Activated T-cell treated with anti-CD3 and anti-CD28 coated beads, Interleukin-2, amount 50 U/mL, for 4 hours (primary cell): ENCODE results near the gene WDR27. TPM values are rescaled to one million over a fixed set of nuclear protein-coding genes. Genes with fewer than 3 reads are reported as not detected.

Experiments
- ATAC-seq, 2 donors: fragments of 200-7000 bp; cut with Tn5 transposase; one replicate each; pipeline ENCODE4 v1.10.0; 2021
- DNase-seq: peaks from one replicate; pipeline ENCODE4 v3.0.0-alpha.2; 2020
- H3K27me3 Mint-ChIP-seq: one replicate; pipeline ENCODE4 v1.8.0; 2021; ENCODE audit warnings: low read depth, mixed read lengths
- H3K36me3 Mint-ChIP-seq: one replicate; pipeline ENCODE4 v1.8.0; 2022; ENCODE audit warnings: mixed read lengths; ENCODE audit not compliant: insufficient read depth
- H3K4me1 Mint-ChIP-seq: one replicate; pipeline ENCODE4 v1.8.0; 2021; ENCODE audit warnings: low read depth, mixed read lengths
- H3K4me3 Mint-ChIP-seq: one replicate; pipeline ENCODE4 v1.8.0; 2021; ENCODE audit warnings: mild to moderate bottlenecking, moderate library complexity, mixed read lengths
- H3K9me3 Mint-ChIP-seq: one replicate; pipeline ENCODE4 v1.8.0; 2021; ENCODE audit warnings: mixed read lengths
- total RNA-seq, 3 donors: library from RNA; stranded (reverse); gene quantifications; one replicate each; pipeline ENCODE4 v1.2.1, GENCODE V29; 2021

The WDR27 gene
- total RNA-seq, 3 donors from 2014 or later = 11.9 to 14.4 (median 13.4) TPM

GRCh38 chr6:169556758-169557548 lies 144.9 kb downstream of the WDR27 start:
- peaks cover 6% of the 10 kb centered on the region for H3K9me3 Mint-ChIP-seq
- no peak for DNase-seq
- peaks cover 10% of the 10 kb centered on the region for H3K27me3 Mint-ChIP-seq
- H3K4me3 Mint-ChIP-seq = no peak overlapping the region
- peak; percentile 99 to 100 for ATAC-seq
- peaks cover 15% of the 10 kb centered on the region for H3K4me1 Mint-ChIP-seq
- H3K36me3 Mint-ChIP-seq = peaks cover 29% of the 10 kb centered on the region

- Mint-ChIP-seq H3K36me3 (peaks cover 24% of the 10 kb centered on the region), H3K9me3 (peaks cover under 1% of the 10 kb centered on the region), H3K27me3 (peaks cover 10% of the 10 kb centered on the region), H3K4me3 (no peak overlapping the region), H3K4me1 (peaks cover 15% of the 10 kb centered on the region)
- ATAC-seq (no peak), DNase-seq (no peak)
Observed at GRCh38 chr6:169555971-169556617, 145.7 kb downstream of the WDR27 start.

- H3K9me3 Mint-ChIP-seq = peaks cover 15% of the 10 kb centered on the region
- H3K4me1 Mint-ChIP-seq = no peaks in the 10 kb centered on the region
- no peak for DNase-seq
- no peak for ATAC-seq
- H3K27me3 Mint-ChIP-seq = no peaks in the 10 kb centered on the region
- no peak overlapping the region for H3K4me3 Mint-ChIP-seq
- H3K36me3 Mint-ChIP-seq = peaks cover 7% of the 10 kb centered on the region
Observed at GRCh38 chr6:169545982-169546381, 155.8 kb downstream of the WDR27 start.

- H3K27me3 Mint-ChIP-seq = no peaks in the 10 kb centered on the region
- H3K36me3 Mint-ChIP-seq = peaks cover 7% of the 10 kb centered on the region
- peaks cover 12% of the 10 kb centered on the region for H3K9me3 Mint-ChIP-seq
- ATAC-seq (no peak), DNase-seq (no peak)
- H3K4me1 Mint-ChIP-seq = no peaks in the 10 kb centered on the region
- H3K4me3 Mint-ChIP-seq = no peak overlapping the region
Observed at GRCh38 chr6:169543704-169544103, 158.1 kb downstream of the WDR27 start.

- DNase-seq = no peak
- peaks cover 2% of the 10 kb centered on the region for H3K9me3 Mint-ChIP-seq
- H3K4me1 Mint-ChIP-seq = no peaks in the 10 kb centered on the region
- no peak overlapping the region for H3K4me3 Mint-ChIP-seq
- H3K27me3 Mint-ChIP-seq = no peaks in the 10 kb centered on the region
- ATAC-seq = no peak
- H3K36me3 Mint-ChIP-seq = peaks cover 7% of the 10 kb centered on the region
Observed at GRCh38 chr6:169542491-169542890, 159.3 kb downstream of the WDR27 start.

GRCh38 chr6:169539176-169539897 lies 162.5 kb downstream of the WDR27 start:
- peaks cover 17% of the 10 kb centered on the region for H3K9me3 Mint-ChIP-seq
- ATAC-seq (no peak), DNase-seq (no peak)
- peaks cover 14% of the 10 kb centered on the region for H3K36me3 Mint-ChIP-seq
- no peaks in the 10 kb centered on the region for H3K27me3 Mint-ChIP-seq
- no peak overlapping the region for H3K4me3 Mint-ChIP-seq
- no peaks in the 10 kb centered on the region for H3K4me1 Mint-ChIP-seq

GRCh38 chr6:169536446-169537170 lies 165.2 kb downstream of the WDR27 start:
- no peak overlapping the region for H3K4me3 Mint-ChIP-seq
- H3K27me3 Mint-ChIP-seq = no peaks in the 10 kb centered on the region
- H3K36me3 Mint-ChIP-seq = peaks cover 19% of the 10 kb centered on the region
- peaks cover 26% of the 10 kb centered on the region for H3K9me3 Mint-ChIP-seq
- H3K4me1 Mint-ChIP-seq = no peaks in the 10 kb centered on the region
- ATAC-seq (no peak), DNase-seq (no peak)

GRCh38 chr6:169534039-169534421 lies 167.8 kb downstream of the WDR27 start:
- no peaks in the 10 kb centered on the region for H3K27me3 Mint-ChIP-seq
- ATAC-seq (no peak), DNase-seq (no peak)
- no peak overlapping the region for H3K4me3 Mint-ChIP-seq
- peaks cover 19% of the 10 kb centered on the region for H3K36me3 Mint-ChIP-seq
- H3K9me3 Mint-ChIP-seq = peaks cover 26% of the 10 kb centered on the region
- peaks cover 15% of the 10 kb centered on the region for H3K4me1 Mint-ChIP-seq

GRCh38 chr6:169533301-169534038 lies 168.4 kb downstream of the WDR27 start:
- ATAC-seq (no peak), DNase-seq (no peak)
- Mint-ChIP-seq H3K4me1 (peaks cover 15% of the 10 kb centered on the region), H3K27me3 (no peaks in the 10 kb centered on the region), H3K4me3 (no peak overlapping the region), H3K36me3 (peaks cover 19% of the 10 kb centered on the region), H3K9me3 (peaks cover 26% of the 10 kb centered on the region)

GRCh38 chr6:169530752-169531123 lies 171.1 kb downstream of the WDR27 start:
- ATAC-seq = peak; percentile 69 to 73
- H3K4me1 Mint-ChIP-seq = peaks cover 15% of the 10 kb centered on the region
- no peak for DNase-seq
- no peaks in the 10 kb centered on the region for H3K27me3 Mint-ChIP-seq
- peaks cover 6% of the 10 kb centered on the region for H3K36me3 Mint-ChIP-seq
- peak overlapping the region; percentile 23 for H3K4me3 Mint-ChIP-seq
- H3K9me3 Mint-ChIP-seq = peaks cover 12% of the 10 kb centered on the region

- no peaks in the 10 kb centered on the region for H3K27me3 Mint-ChIP-seq
- H3K4me1 Mint-ChIP-seq = peaks cover 15% of the 10 kb centered on the region
- H3K9me3 Mint-ChIP-seq = peaks cover 9% of the 10 kb centered on the region
- peak overlapping the region; percentile 23 for H3K4me3 Mint-ChIP-seq
- ATAC-seq (peak; percentile 87), DNase-seq (no peak)
- peaks cover 5% of the 10 kb centered on the region for H3K36me3 Mint-ChIP-seq
Observed at GRCh38 chr6:169529931-169530751, 171.7 kb downstream of the WDR27 start.

GRCh38 chr6:169528755-169529154 lies 173.1 kb downstream of the WDR27 start:
- peaks cover under 1% of the 10 kb centered on the region for H3K36me3 Mint-ChIP-seq
- ATAC-seq (no peak), DNase-seq (no peak)
- H3K27me3 Mint-ChIP-seq = no peaks in the 10 kb centered on the region
- peaks cover 15% of the 10 kb centered on the region for H3K4me1 Mint-ChIP-seq
- no peak overlapping the region for H3K4me3 Mint-ChIP-seq
- peaks cover 6% of the 10 kb centered on the region for H3K9me3 Mint-ChIP-seq

GRCh38 chr6:169527306-169527705 lies 174.5 kb downstream of the WDR27 start:
- Mint-ChIP-seq H3K9me3 (no peaks in the 10 kb centered on the region), H3K27me3 (no peaks in the 10 kb centered on the region)

More at GRCh38 chr6:169527306-169527705, 174.5 kb downstream of the WDR27 start:
- Mint-ChIP-seq H3K36me3 (no peaks in the 10 kb centered on the region), H3K4me3 (no peak overlapping the region), H3K4me1 (peaks cover 15% of the 10 kb centered on the region)
- DNase-seq = no peak
- ATAC-seq = no peak
